GF-D8 (cell line): ENCODE measurements around the gene UBE2U.

Experiments used
- DNase-seq: peaks from one replicate; lab custom pipeline; 2025; lab: John Stamatoyannopoulos, UW

The UBE2U gene

GRCh38 chr1:64293820-64294219, 90.4 kb downstream of the UBE2U start:
- no peak for DNase-seq

GRCh38 chr1:64295136-64295535, 91.7 kb downstream of the UBE2U start:
- DNase-seq, result no peak

- no peak for DNase-seq
Observed at GRCh38 chr1:64295561-64295960, 92.1 kb downstream of the UBE2U start.

- no peak for DNase-seq
Observed at GRCh38 chr1:64296459-64296858, 93.0 kb downstream of the UBE2U start.

- no peak for DNase-seq
Observed at GRCh38 chr1:64302194-64302593, 98.8 kb downstream of the UBE2U start.

- no peak for DNase-seq
Observed at GRCh38 chr1:64302971-64303370, 99.5 kb downstream of the UBE2U start.

GRCh38 chr1:64304823-64305222, 101.4 kb downstream of the UBE2U start:
- DNase-seq, result no peak

- DNase-seq, result no peak
Observed at GRCh38 chr1:64308866-64309265, 105.4 kb downstream of the UBE2U start.

GRCh38 chr1:64309431-64309831, 106.0 kb downstream of the UBE2U start:
- DNase-seq, result no peak

- no peak for DNase-seq
Observed at GRCh38 chr1:64310760-64311159, 107.3 kb downstream of the UBE2U start.

GRCh38 chr1:64312431-64312830, 109.0 kb downstream of the UBE2U start:
- no peak for DNase-seq

- no peak for DNase-seq
Observed at GRCh38 chr1:64315402-64315801, 112.0 kb downstream of the UBE2U start.
